Umbilical cord (tissue), 2 donors: ENCODE measurements around the gene LSAMP. TPM values are rescaled to one million over a fixed set of nuclear protein-coding genes. Genes with fewer than 3 reads are reported as not detected.

Experiments used
- DNase-seq: peaks from one replicate; pipeline ENCODE4 v3.0.0-alpha.2; 2015; ENCODE audit warnings: low spot score
- total RNA-seq: library from RNA; depleted of rRNA; stranded (reverse); fragments of >200 nt; gene quantifications from one replicate; pipeline ENCODE4 v1.2.3, GENCODE V29; 2014; ENCODE audit warnings: low replicate concordance; ENCODE audit not compliant: insufficient read depth

The LSAMP gene
- total RNA-seq, 1 donor from 2014 or later = 20.5 TPM

- no peak for DNase-seq
Observed at GRCh38 chr3:116432795-116433194, 12.5 kb downstream of the LSAMP start.

GRCh38 chr3:116429479-116430269 is 15.6 kb downstream of the LSAMP start:
- DNase-seq = peak; percentile 59

GRCh38 chr3:116426036-116426435 is 19.3 kb downstream of the LSAMP start:
- DNase-seq = no peak

- DNase-seq = no peak
Observed at GRCh38 chr3:116425126-116425525, 20.2 kb downstream of the LSAMP start.

GRCh38 chr3:116423945-116424344 is 21.3 kb downstream of the LSAMP start:
- no peak for DNase-seq

- peak; percentile 8 for DNase-seq
Observed at GRCh38 chr3:116423374-116423773, 21.9 kb downstream of the LSAMP start.

GRCh38 chr3:116417151-116417550 is 28.1 kb downstream of the LSAMP start:
- no peak for DNase-seq

- no peak for DNase-seq
Observed at GRCh38 chr3:116413319-116413718, 32.0 kb downstream of the LSAMP start.

GRCh38 chr3:116408473-116408872 is 36.8 kb downstream of the LSAMP start:
- DNase-seq = no peak

GRCh38 chr3:116405231-116405630 is 40.1 kb downstream of the LSAMP start:
- no peak for DNase-seq

- peak; percentile 71 for DNase-seq
Observed at GRCh38 chr3:116399701-116400226, 45.5 kb downstream of the LSAMP start.

- no peak for DNase-seq
Observed at GRCh38 chr3:116394365-116394764, 50.9 kb downstream of the LSAMP start.

GRCh38 chr3:116393199-116393598 is 52.1 kb downstream of the LSAMP start:
- DNase-seq = no peak

- DNase-seq = no peak
Observed at GRCh38 chr3:116392291-116392690, 53.0 kb downstream of the LSAMP start.

- DNase-seq = no peak
Observed at GRCh38 chr3:116391296-116392201, 53.7 kb downstream of the LSAMP start.

- no peak for DNase-seq
Observed at GRCh38 chr3:116390318-116390717, 55.0 kb downstream of the LSAMP start.

- DNase-seq = peak; percentile 31
Observed at GRCh38 chr3:116388867-116389385, 56.4 kb downstream of the LSAMP start.

- no peak for DNase-seq
Observed at GRCh38 chr3:116386168-116386567, 59.1 kb downstream of the LSAMP start.

GRCh38 chr3:116384717-116385116 is 60.6 kb downstream of the LSAMP start:
- DNase-seq = no peak

- no peak for DNase-seq
Observed at GRCh38 chr3:116378077-116378476, 67.2 kb downstream of the LSAMP start.

- peak; percentile 14 for DNase-seq
Observed at GRCh38 chr3:116374901-116375300, 70.4 kb downstream of the LSAMP start.

- DNase-seq = no peak
Observed at GRCh38 chr3:116367761-116368395, 77.4 kb downstream of the LSAMP start.
